OCI-LY7 (cell line): Measurements from ENCODE around the gene ATF7. TPM values are rescaled to one million over a fixed set of nuclear protein-coding genes. Genes with fewer than 3 reads are reported as not detected.

Source experiments
- BruUV-seq: library from RNA; stranded (reverse); fragments of 400-500 nt; replicated peaks from 2 replicates; lab custom pipeline; 2021; lab: Mats Ljungman, UMichigan
- CTCF ChIA-PET: fragments of 300-600 bp; sonication (Branson Sonifier 250); formaldehyde crosslinking; loops from one replicate; lab custom pipeline; 2022; ENCODE audit warnings: antibody characterized with exemption; ENCODE audit not compliant: unreplicated experiment; lab: Charles Lee
- POLR2A ChIA-PET: fragments of 300-600 bp; sonication (Branson Sonifier 250); formaldehyde crosslinking; loops from one replicate; lab custom pipeline; 2022; ENCODE audit warnings: antibody characterized with exemption; lab: Charles Lee
- DNase-seq: peaks from one replicate; pipeline ENCODE4 v3.0.0-alpha.2; 2015; ENCODE audit warnings: low spot score
- H2AFZ ChIP-seq: fragments of 200-600 bp; sonication (generic), shearing (Covaris generic); 2 replicates; pipeline ENCODE4 v1.6.1; 2014; ENCODE audit warnings: mild to moderate bottlenecking, antibody characterized with exemption, low read length, moderate library complexity
- H3K27ac ChIP-seq: fragments of 200-600 bp; sonication (generic); 2 replicates; pipeline ENCODE4 v1.5.1; 2014; ENCODE audit warnings: mixed run types, low read depth, mild to moderate bottlenecking, moderate library complexity, low read length, inconsistent platforms; ENCODE audit not compliant: poor library complexity, severe bottlenecking
- H3K36me3 ChIP-seq: fragments of 200-600 bp; sonication (generic); 2 replicates; pipeline ENCODE4 v1.6.1; 2014; ENCODE audit warnings: mild to moderate bottlenecking, antibody characterized with exemption, low read length, moderate library complexity, mixed read lengths; ENCODE audit not compliant: insufficient read depth
- H3K4me1 ChIP-seq: fragments of 200-600 bp; sonication (generic); 2 replicates; pipeline ENCODE4 v1.5.1; 2014; ENCODE audit warnings: mild to moderate bottlenecking, low read length; ENCODE audit not compliant: insufficient read depth, poor library complexity, severe bottlenecking
- H3K4me2 ChIP-seq: fragments of 200-600 bp; sonication (generic); 2 replicates; pipeline ENCODE4 v1.6.1; 2014; ENCODE audit warnings: mild to moderate bottlenecking, low read length
- H3K4me3 ChIP-seq: fragments of 200-600 bp; sonication (generic); 2 replicates; pipeline ENCODE4 v1.5.1; 2014; ENCODE audit warnings: mild to moderate bottlenecking, low read depth, low read length; ENCODE audit not compliant: poor library complexity, severe bottlenecking
- H3K79me2 ChIP-seq: fragments of 200-600 bp; sonication (generic); 2 replicates; pipeline ENCODE4 v1.6.1; 2016; ENCODE audit warnings: low read depth, mild to moderate bottlenecking, low read length, moderate library complexity, mixed read lengths; ENCODE audit not compliant: insufficient read depth
- H3K9me2 ChIP-seq: fragments of 200-600 bp; sonication (generic); 2 replicates; pipeline ENCODE4 v1.6.1; 2016; ENCODE audit warnings: mild to moderate bottlenecking, low read length, mixed read lengths; ENCODE audit not compliant: insufficient read depth
- H3K9me3 ChIP-seq: fragments of 200-600 bp; sonication (generic); 2 replicates; pipeline ENCODE4 v1.6.1; 2014; ENCODE audit warnings: mild to moderate bottlenecking, mixed run types, low read length, mixed read lengths
- H4K20me1 ChIP-seq: fragments of 200-600 bp; sonication (generic); 2 replicates; pipeline ENCODE4 v1.6.1; 2014; ENCODE audit warnings: mild to moderate bottlenecking, antibody characterized with exemption, low read length, moderate library complexity, mixed read lengths; ENCODE audit not compliant: insufficient read depth
- EZH2phosphoT487 ChIP-seq: fragments of 200-600 bp; sonication (generic); IDR thresholded peaks from 2 replicates; pipeline ENCODE4 v1.6.1; 2018; ENCODE audit warnings: low read depth, borderline replicate concordance, mild to moderate bottlenecking, mixed run types, antibody characterized with exemption, low read length, moderate library complexity, mixed read lengths
- intact Hi-C: fragments of 100-400 bp; cut with micrococcal nuclease; formaldehyde crosslinking; loops from one replicate; pipeline ENCODE4 v1.10.0; 2022; ENCODE audit not compliant: unreplicated experiment
- total RNA-seq, 2 experiments: library from RNA; depleted of rRNA in 1 of 2; stranded (reverse); fragments of >200 nt in 1 of 2; shearing (Covaris generic) in 1 of 2; gene quantifications; 2 replicates each; pipeline ENCODE4 v1.2.3, GENCODE V29; 2014 to 2022
- TF ChIP-seq, protein P1 (sequence below): fragments of 200-600 bp; sonication (generic); conservative IDR thresholded peaks from 2 replicates; pipeline ENCODE4 v1.5.1; 2014; ENCODE audit warnings: mild to moderate bottlenecking, antibody characterized with exemption, low read length, moderate library complexity, mixed read lengths

The ATF7 gene
- total RNA-seq, 2 experiments from 2014 or later = 6.8 to 23.2 TPM

DNA sequence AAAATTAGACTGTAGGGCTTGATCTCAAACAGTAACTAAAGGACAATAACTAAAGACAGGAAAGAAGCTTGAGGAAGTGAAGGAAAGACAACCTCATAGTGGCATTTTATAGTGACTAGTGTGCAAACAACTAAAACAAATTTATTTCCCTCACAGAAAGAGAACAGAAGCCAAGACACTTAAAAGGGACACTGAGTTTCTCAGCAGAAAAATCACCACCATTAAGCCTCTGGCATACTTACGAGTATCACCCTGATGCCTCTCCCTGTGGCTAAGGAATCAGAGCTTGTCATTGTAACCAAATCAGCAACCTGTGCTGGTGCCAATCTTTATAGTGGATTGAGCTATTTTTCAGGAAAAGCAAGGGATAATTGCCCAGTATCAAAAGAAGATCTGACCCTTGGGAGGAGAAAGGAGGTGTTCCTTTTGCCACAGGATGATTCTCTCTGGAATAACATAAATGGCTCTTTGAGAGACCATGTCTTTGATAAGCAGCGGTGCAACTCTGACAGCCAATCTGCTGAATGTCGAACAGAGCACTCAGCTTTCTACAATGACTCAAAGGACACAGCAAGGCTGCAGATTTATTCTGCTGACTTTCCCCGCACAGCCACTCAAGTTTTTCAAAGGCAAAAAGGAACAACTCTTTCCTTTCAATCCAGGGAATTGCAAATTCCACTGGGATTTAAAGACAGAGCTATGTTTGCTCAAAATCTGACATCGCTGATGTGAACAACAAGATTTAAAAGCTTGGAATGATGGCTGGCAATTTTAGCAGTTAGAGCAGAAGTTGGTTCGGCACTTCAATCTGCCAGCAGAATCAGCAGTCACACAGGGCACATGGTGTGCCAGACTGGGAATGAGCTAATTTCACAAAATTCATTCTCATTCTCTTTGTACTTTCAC lies 34.6 kb downstream of the ATF7 start:
- H2AFZ ChIP-seq = no peak overlapping the region
- H3K4me1 ChIP-seq = no peaks in the 10 kb centered on the region
- no peak overlapping the region for H3K4me3 ChIP-seq
- H3K9me2 ChIP-seq = no peaks in the 10 kb centered on the region
- CTCF ChIA-PET = no interaction called here
- POLR2A ChIA-PET = interaction anchor here (0.5 to 1.7 kb wide), 3 partner anchors 10 to 532 kb away, joined by 3 to 4 read pairs (median 4); no protein-coding TSS in a partner anchor
- H3K36me3 ChIP-seq = no peaks in the 10 kb centered on the region
- no peak for DNase-seq
- no TSS peak for BruUV-seq
- H3K27ac ChIP-seq = no peak overlapping the region
- H3K4me2 ChIP-seq = no peak overlapping the region
- intact Hi-C loops = no loop called here
- TF ChIP-seq EZH2phosphoT487 = no peak
- TF ChIP-seq, protein P1, sequence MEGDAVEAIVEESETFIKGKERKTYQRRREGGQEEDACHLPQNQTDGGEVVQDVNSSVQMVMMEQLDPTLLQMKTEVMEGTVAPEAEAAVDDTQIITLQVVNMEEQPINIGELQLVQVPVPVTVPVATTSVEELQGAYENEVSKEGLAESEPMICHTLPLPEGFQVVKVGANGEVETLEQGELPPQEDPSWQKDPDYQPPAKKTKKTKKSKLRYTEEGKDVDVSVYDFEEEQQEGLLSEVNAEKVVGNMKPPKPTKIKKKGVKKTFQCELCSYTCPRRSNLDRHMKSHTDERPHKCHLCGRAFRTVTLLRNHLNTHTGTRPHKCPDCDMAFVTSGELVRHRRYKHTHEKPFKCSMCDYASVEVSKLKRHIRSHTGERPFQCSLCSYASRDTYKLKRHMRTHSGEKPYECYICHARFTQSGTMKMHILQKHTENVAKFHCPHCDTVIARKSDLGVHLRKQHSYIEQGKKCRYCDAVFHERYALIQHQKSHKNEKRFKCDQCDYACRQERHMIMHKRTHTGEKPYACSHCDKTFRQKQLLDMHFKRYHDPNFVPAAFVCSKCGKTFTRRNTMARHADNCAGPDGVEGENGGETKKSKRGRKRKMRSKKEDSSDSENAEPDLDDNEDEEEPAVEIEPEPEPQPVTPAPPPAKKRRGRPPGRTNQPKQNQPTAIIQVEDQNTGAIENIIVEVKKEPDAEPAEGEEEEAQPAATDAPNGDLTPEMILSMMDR = no peak
- H4K20me1 ChIP-seq = no peaks in the 10 kb centered on the region
- no peaks in the 10 kb centered on the region for H3K79me2 ChIP-seq
- H3K9me3 ChIP-seq = no peaks in the 10 kb centered on the region

DNA sequence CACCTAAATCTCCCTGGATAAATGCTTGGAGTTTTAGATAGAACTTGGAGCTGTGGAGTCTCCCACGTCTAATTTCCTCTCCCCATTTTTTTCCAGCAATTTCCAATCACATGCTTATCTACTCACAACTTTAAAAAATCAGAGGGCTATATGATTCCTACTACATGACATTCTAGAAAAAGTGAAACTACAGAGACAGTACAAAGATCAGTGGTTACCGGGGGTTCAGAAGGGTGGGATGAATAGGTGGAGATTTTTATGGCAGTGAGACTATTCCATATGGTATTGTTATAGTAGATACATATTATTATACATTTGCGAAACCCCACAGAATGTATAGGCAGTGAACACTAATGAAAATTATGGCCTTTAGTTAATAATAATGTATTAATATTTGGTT lies 35.5 kb downstream of the ATF7 start:
- Histone ChIP-seq H3K4me1 (no peaks in the 10 kb centered on the region), H2AFZ (no peak overlapping the region), H3K79me2 (no peaks in the 10 kb centered on the region), H3K36me3 (no peaks in the 10 kb centered on the region), H4K20me1 (no peaks in the 10 kb centered on the region), H3K4me2 (no peak overlapping the region), H3K9me2 (no peaks in the 10 kb centered on the region), H3K9me3 (no peaks in the 10 kb centered on the region), H3K27ac (no peak overlapping the region), H3K4me3 (no peak overlapping the region)
- TF ChIP-seq EZH2phosphoT487 = no peak
- TF ChIP-seq, protein P1 = no peak
- DNase-seq = no peak
- ChIA-PET POLR2A (interaction anchor here (1.7 kb wide), 1 partner anchor 21 kb away, joined by 4 read pairs; no protein-coding TSS in a partner anchor), CTCF (no interaction called here)
- BruUV-seq = no TSS peak
- intact Hi-C loops = no loop called here

DNA sequence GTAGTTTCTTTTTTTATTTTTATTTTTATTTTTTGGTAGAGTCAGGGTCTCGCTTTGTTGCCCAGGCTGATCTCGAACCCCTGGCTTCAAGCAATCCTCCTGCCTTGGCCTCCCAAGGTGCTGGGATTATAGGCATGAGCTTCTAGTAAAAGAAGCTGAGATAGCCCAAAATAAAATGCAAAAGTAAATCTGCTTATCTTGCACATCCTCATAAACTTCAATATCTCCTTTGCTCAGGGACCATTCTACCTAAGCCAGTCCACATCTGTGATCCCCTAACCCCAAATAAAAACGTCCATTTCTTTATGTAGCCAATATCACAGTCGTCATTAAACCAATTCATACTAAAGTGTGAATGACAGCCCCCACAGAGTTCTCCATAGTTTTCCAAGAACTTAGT lies 36.3 kb downstream of the ATF7 start:
- intact Hi-C loops = no loop called here
- Histone ChIP-seq H3K4me1 (no peaks in the 10 kb centered on the region), H3K9me3 (no peaks in the 10 kb centered on the region), H3K4me3 (no peak overlapping the region), H2AFZ (no peak overlapping the region), H3K36me3 (no peaks in the 10 kb centered on the region), H3K4me2 (no peak overlapping the region), H3K79me2 (no peaks in the 10 kb centered on the region), H3K27ac (no peak overlapping the region), H4K20me1 (no peaks in the 10 kb centered on the region), H3K9me2 (no peaks in the 10 kb centered on the region)
- TF ChIP-seq EZH2phosphoT487 = no peak
- TF ChIP-seq, protein P1 = no peak
- ChIA-PET POLR2A (no interaction called here), CTCF (no interaction called here)
- DNase-seq = no peak
- no TSS peak for BruUV-seq
